HepG2 (cell line): Measurements from ENCODE around the gene CXCL8. TPM values are rescaled to one million over a fixed set of nuclear protein-coding genes. Genes with fewer than 3 reads are reported as not detected.
"Not testable (repeated sequence)": the region's sequence is repeated elsewhere in the genome, so short reads cannot be mapped to it uniquely, and the experiment has no call there.

ENCODE experiments used
- ATAC-seq: fragments of 200-7000 bp; cut with Tn5 transposase; 3 replicates; pipeline ENCODE4 v1.9.1; 2020; ENCODE audit warnings: mild to moderate bottlenecking, moderate library complexity
- BruUV-seq: library from RNA; stranded (reverse); fragments of 400-500 nt; replicated peaks from 2 replicates; lab custom pipeline; 2021; lab: Mats Ljungman, UMichigan
- CTCF ChIA-PET: fragments of 300-600 bp; formaldehyde crosslinking; extraction: SDS; loops from one replicate; lab custom pipeline; 2021; ENCODE audit warnings: low total read pairs, inconsistent platforms, low intra/inter-chr PET ratio; lab: Yijun Ruan, JAX
- POLR2A ChIA-PET: fragments of 350-600 bp; sonication (Branson Sonifier 250); formaldehyde crosslinking; loops from one replicate; lab custom pipeline; 2020; ENCODE audit warnings: antibody characterized with exemption, inconsistent platforms; lab: Yijun Ruan, JAX
- DNase-seq: peaks from one replicate; pipeline ENCODE4 v3.0.0-alpha.2; 2015; ENCODE audit warnings: low spot score
- FAIRE-seq: peaks from 3 replicates; lab custom pipeline; 2011; peaks lifted over from hg19 to GRCh38; lab: Jason Lieb, UNC
- H2AFZ ChIP-seq: one replicate; pipeline ENCODE4 v1.6.1; 2011; ENCODE audit warnings: low read length, inconsistent platforms
- H3K27ac ChIP-seq: fragments of 300-600 bp; 3 replicates; pipeline ENCODE4 v1.8.0; 2011; ENCODE audit warnings: mixed run types, mild to moderate bottlenecking, mixed read lengths, low read length, inconsistent platforms; ENCODE audit not compliant: insufficient read depth; ENCODE audit errors: extremely low read length
- H3K27me3 ChIP-seq, 2 experiments: fragments of 200-600 bp in 1 of 2; 2 replicates in 1 of 2; 3 replicates in 1 of 2; pipeline versions ENCODE4 v1.6.0 to v1.8.0; 2011; ENCODE audit warnings: low read length in 2 of 2, mild to moderate bottlenecking in 2 of 2, moderate library complexity in 2 of 2, inconsistent platforms in 1 of 2; ENCODE audit not compliant: insufficient read depth in 2 of 2, control insufficient read depth in 1 of 2
- H3K36me3 ChIP-seq, 2 experiments: fragments of 200-600 bp in 1 of 2; replicated peaks in 1 of 2; 2 replicates in 1 of 2; 3 replicates in 1 of 2; pipeline versions ENCODE4 v1.5.1 to v1.8.0; 2011; ENCODE audit warnings: low read length in 2 of 2, inconsistent platforms in 1 of 2; ENCODE audit not compliant: insufficient read depth in 2 of 2, control insufficient read depth in 1 of 2
- H3K4me1 ChIP-seq: 2 replicates; pipeline ENCODE4 v1.5.1; 2012; ENCODE audit warnings: low read length, inconsistent platforms; ENCODE audit not compliant: insufficient read depth
- H3K4me2 ChIP-seq: 2 replicates; pipeline ENCODE4 v1.6.0; 2011; ENCODE audit warnings: low read depth, low read length, inconsistent platforms
- H3K4me3 ChIP-seq, 3 experiments: fragments of 200-600 bp in 1 of 3; sonication (generic), shearing (Covaris generic) in 1 of 3; replicated peaks in 1 of 3; 2 replicates each; pipeline ENCODE4 v1.5.1; 2011 to 2016; ENCODE audit warnings: low read length in 3 of 3, inconsistent platforms in 2 of 3, low read depth in 2 of 3, mild to moderate bottlenecking in 2 of 3, control low read depth in 1 of 3, mixed read lengths in 1 of 3; ENCODE audit not compliant: insufficient read depth in 1 of 3
- H3K79me2 ChIP-seq: one replicate; pipeline ENCODE4 v1.6.1; 2011; ENCODE audit warnings: low read length, inconsistent platforms; ENCODE audit not compliant: insufficient read depth
- H3K9ac ChIP-seq: 2 replicates; pipeline ENCODE4 v1.6.0; 2011; ENCODE audit warnings: mild to moderate bottlenecking, low read depth, low read length, inconsistent platforms; ENCODE audit not compliant: insufficient read depth
- H3K9me3 ChIP-seq: 2 replicates; pipeline ENCODE4 v1.5.1; 2012; ENCODE audit warnings: mild to moderate bottlenecking, low read length
- H4K20me1 ChIP-seq: 2 replicates; pipeline ENCODE4 v1.6.0; 2011; ENCODE audit warnings: inconsistent platforms, mild to moderate bottlenecking, low read length, moderate library complexity; ENCODE audit not compliant: insufficient read depth
- BCL6 ChIP-seq: IDR thresholded peaks from 2 replicates; pipeline ENCODE4 v1.6.1; 2016; ENCODE audit warnings: missing genetic modification reagents, missing compliant biosample characterization
- ETV5 ChIP-seq: IDR thresholded peaks from 2 replicates; pipeline ENCODE4 v1.6.1; 2018; ENCODE audit warnings: missing biosample characterization, missing genetic modification reagents, inconsistent platforms, borderline replicate concordance
- GABPA ChIP-seq, 2 experiments: IDR thresholded peaks; 2 replicates each; pipeline ENCODE4 v1.6.1; 2011 to 2016; ENCODE audit warnings: low read depth in 2 of 2, low read length in 1 of 2, missing biosample characterization in 1 of 2, missing genetic modification characterization in 1 of 2
- SAFB2 ChIP-seq: sonication (generic); formaldehyde crosslinking; IDR thresholded peaks from 2 replicates; pipeline ENCODE4 v1.5.1; 2020; ENCODE audit warnings: missing genetic modification reagents, low read depth, mild to moderate bottlenecking, borderline replicate concordance
- ZNF430 ChIP-seq: sonication (generic); formaldehyde crosslinking; IDR thresholded peaks from 2 replicates; pipeline ENCODE4 v1.9.0; 2021; ENCODE audit warnings: mild to moderate bottlenecking, missing genetic modification reagents
- ZNF550 ChIP-seq: sonication (generic); formaldehyde crosslinking; IDR thresholded peaks from 2 replicates; pipeline ENCODE4 v1.4.0; 2020; ENCODE audit warnings: mild to moderate bottlenecking, missing genetic modification reagents, borderline replicate concordance
- ZNF567 ChIP-seq: sonication (generic); formaldehyde crosslinking; IDR thresholded peaks from 2 replicates; pipeline ENCODE4 v1.8.1; 2023; ENCODE audit warnings: mild to moderate bottlenecking, missing genetic modification reagents, borderline replicate concordance
- WGBS: methylation state at CpG from one replicate; pipeline ENCODE4 v1.1.6; 2017; ENCODE audit warnings: low lambda C conversion rate; 5-methylcytosine and 5-hydroxymethylcytosine counted together
- in situ Hi-C: cut with HindIII; loops from 2 replicates; pipeline ENCODE4 v1.10.0; 2017; ENCODE audit warnings: low pct_unique_long_range_greater_than_20kb; ENCODE audit not compliant: extremely low pct_ligation_motif_present
- intact Hi-C: fragments of 100-400 bp; cut with micrococcal nuclease; formaldehyde crosslinking; loops from one replicate; pipeline ENCODE4 v1.10.0; 2022; ENCODE audit not compliant: unreplicated experiment
- polyA plus RNA-seq, 8 experiments: library from polyadenylated mRNA; depleted of rRNA in 3 of 8; stranded (reverse) in 7 of 8; unstranded in 1 of 8; fragments of >200 nt; fragmentation: Illumina TruSeq in 4 of 8; extraction: Trizol in 4 of 8; gene quantifications; 2 replicates each; pipeline versions ENCODE4 v1.2.1 to v1.2.3, GENCODE V29; 2011 to 2016; ENCODE audit warnings: low read depth in 4 of 8, missing spikeins in 1 of 8, mixed read lengths in 1 of 8; ENCODE audit not compliant: insufficient read depth in 1 of 8
- total RNA-seq, 5 experiments: library from RNA; depleted of rRNA; stranded (reverse); fragments of >200 nt; fragmentation: Illumina TruSeq; extraction: Trizol; gene quantifications; 2 replicates each; pipeline ENCODE4 v1.2.3, GENCODE V29; 2016; ENCODE audit warnings: low read depth in 1 of 5
- TF ChIP-seq, protein P1 (sequence below): IDR thresholded peaks from 2 replicates; pipeline ENCODE4 v1.6.1; 2016; ENCODE audit warnings: missing biosample characterization, missing genetic modification reagents, low read depth

Gene CXCL8
- total and polyA plus RNA-seq, 2 of the 13 experiments (the other 11 are each of a cell fraction or from before 2014, with no cell fraction given) = 1.8 to 7.8 TPM

DNA sequence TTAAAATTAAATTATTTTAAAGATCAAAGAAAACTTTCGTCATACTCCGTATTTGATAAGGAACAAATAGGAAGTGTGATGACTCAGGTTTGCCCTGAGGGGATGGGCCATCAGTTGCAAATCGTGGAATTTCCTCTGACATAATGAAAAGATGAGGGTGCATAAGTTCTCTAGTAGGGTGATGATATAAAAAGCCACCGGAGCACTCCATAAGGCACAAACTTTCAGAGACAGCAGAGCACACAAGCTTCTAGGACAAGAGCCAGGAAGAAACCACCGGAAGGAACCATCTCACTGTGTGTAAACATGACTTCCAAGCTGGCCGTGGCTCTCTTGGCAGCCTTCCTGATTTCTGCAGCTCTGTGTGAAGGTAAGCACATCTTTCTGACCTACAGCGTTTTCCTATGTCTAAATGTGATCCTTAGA is at the start of gene CXCL8 (continued):
- TF ChIP-seq GABPA (IDR thresholded peaks at IDR 0.05; ENCODE audit: low read depth, low read length) (no peak), GABPA (CRISPR knock-in tag; IDR thresholded peaks at IDR 0.05; ENCODE audit: low read depth) (peak; percentile 77), BCL6 (CRISPR knock-in tag) (0 out of 2 replicates have a peak, but pooled peaks have one; percentile 12), ETV5 (CRISPR knock-in tag) (peak; percentile 91; the same call in 1 of the 2 replicates)
- TF ChIP-seq, all 625 proteins: peak for 11

DNA sequence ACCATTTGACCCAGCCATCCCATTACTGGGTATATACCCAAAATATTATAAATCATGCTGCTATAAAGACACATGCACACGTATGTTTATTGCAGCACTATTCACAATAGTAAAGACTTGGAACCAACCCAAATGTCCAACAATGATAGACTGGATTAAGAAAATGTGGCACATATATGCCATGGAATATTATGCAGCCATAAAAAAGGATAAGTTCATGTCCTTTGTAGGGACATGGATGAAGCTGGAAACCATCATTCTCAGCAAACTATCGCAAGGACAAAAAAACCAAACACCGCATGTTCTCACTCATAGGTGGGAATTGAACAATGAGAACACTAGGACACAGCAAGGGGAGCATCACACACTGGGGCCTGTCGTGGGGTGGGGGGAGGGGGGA is 49.2 kb upstream of the CXCL8 start:
- intact Hi-C loops, H2AFZ ChIP-seq, H3K79me2 ChIP-seq, H3K4me1 ChIP-seq, H3K9ac ChIP-seq, H3K4me2 ChIP-seq, in situ Hi-C loops, FAIRE-seq, H4K20me1 ChIP-seq, H3K9me3 ChIP-seq, CTCF ChIA-PET, BruUV-seq, H3K36me3 ChIP-seq, ATAC-seq, DNase-seq, H3K27me3 ChIP-seq, POLR2A ChIA-PET, H3K4me3 ChIP-seq, H3K27ac ChIP-seq: not testable (repeated sequence)
- WGBS = 48% methylated on average over 4 of the region's 4 CpGs

DNA sequence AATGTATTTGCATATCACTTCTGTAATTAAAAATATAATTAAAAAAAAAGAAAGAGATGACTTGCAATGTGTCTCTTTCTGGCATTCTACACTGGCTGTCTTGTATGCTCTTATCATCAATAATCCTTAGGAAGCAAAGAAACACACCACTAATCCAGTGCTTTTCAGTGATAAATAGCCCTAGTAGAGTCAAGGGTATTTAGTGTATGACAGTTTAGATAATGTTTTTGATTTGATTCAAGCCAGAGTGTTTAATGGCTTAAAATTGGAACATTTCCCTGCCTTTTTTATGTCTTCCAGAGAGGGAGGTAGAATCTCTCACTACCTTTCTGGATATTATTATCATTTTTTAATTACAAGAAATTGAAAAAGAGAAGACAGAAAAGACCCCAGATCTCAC is 48.6 kb upstream of the CXCL8 start:
- H3K9ac ChIP-seq = no peak overlapping the region
- H3K79me2 ChIP-seq = no peaks in the 10 kb centered on the region
- H3K4me3 ChIP-seq = no peak overlapping the region
- no peak overlapping the region for H3K27ac ChIP-seq
- in situ Hi-C loops (no loop called here), intact Hi-C loops (no loop called here)
- no TSS peak for BruUV-seq
- ChIA-PET CTCF (no interaction called here), POLR2A (no interaction called here)
- H2AFZ ChIP-seq = no peak overlapping the region
- H3K4me2 ChIP-seq = no peak overlapping the region
- H4K20me1 ChIP-seq = no peaks in the 10 kb centered on the region
- H3K27me3 ChIP-seq = peaks cover 0 to 6% of the 10 kb centered on the region in 2 experiments; a peak in 2 of 5 replicates
- FAIRE-seq = no peak
- no peak for ATAC-seq
- no peaks in the 10 kb centered on the region for H3K4me1 ChIP-seq
- no peaks in the 10 kb centered on the region for H3K9me3 ChIP-seq
- no peaks in the 10 kb centered on the region for H3K36me3 ChIP-seq
- no peak for DNase-seq
- TF ChIP-seq SAFB2 (CRISPR knock-in tag) = no peak
- TF ChIP-seq ZNF430 = no peak
- TF ChIP-seq, protein P1, sequence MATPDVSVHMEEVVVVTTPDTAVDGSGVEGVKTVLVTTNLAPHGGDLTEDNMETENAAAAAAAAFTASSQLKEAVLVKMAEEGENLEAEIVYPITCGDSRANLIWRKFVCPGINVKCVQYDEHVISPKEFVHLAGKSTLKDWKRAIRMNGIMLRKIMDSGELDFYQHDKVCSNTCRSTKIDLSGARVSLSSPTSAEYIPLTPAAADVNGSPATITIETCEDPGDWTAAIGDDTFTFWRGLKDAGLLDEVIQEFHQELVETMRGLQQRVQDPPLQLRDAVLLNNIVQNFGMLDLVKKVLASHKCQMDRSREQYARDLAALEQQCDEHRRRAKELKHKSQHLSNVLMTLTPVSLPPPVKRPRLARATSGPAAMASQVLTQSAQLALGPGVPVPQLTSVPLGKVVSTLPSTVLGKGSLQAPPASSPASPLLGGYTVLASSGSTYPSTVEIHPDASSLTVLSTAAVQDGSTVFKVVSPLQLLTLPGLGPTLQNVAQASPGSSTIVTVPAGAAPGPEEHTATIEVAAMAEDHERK (CRISPR knock-in tag) = no peak
- no peak for TF ChIP-seq ZNF550 (CRISPR knock-in tag)
- no peak for TF ChIP-seq ZNF567 (CRISPR knock-in tag)
